Suprapubic skin (tissue), 4 donors: Measurements from ENCODE around the gene SMG6. TPM values are rescaled to one million over a fixed set of nuclear protein-coding genes. Genes with fewer than 3 reads are reported as not detected.

Source experiments
- DNase-seq, 2 donors: peaks; one replicate each; pipeline ENCODE4 v3.0.0-alpha.2; 2019; ENCODE audit warnings: low spot score in 2 of 2
- H3K27ac ChIP-seq: fragments of 200-600 bp; sonication (generic); one replicate; pipeline ENCODE4 v1.5.1; 2019
- H3K27me3 ChIP-seq: fragments of 200-600 bp; sonication (generic); one replicate; pipeline ENCODE4 v1.5.1; 2019
- H3K36me3 ChIP-seq: fragments of 200-600 bp; sonication (generic); one replicate; pipeline ENCODE4 v1.5.1; 2019
- H3K4me1 ChIP-seq: fragments of 200-600 bp; sonication (generic); one replicate; pipeline ENCODE4 v1.5.1; 2019
- H3K4me3 ChIP-seq: fragments of 200-600 bp; sonication (generic); one replicate; pipeline ENCODE4 v1.5.1; 2019; ENCODE audit warnings: mild to moderate bottlenecking
- H3K9me3 ChIP-seq: fragments of 200-600 bp; sonication (generic); one replicate; pipeline ENCODE4 v1.5.1; 2019
- CTCF ChIP-seq, 2 donors: fragments of 200-600 bp in 1 of 2; fragments of 450-650 bp in 1 of 2; sonication (generic) in 1 of 2; IDR thresholded peaks; one replicate each; pipeline ENCODE4 v1.5.1; 2016 to 2019; ENCODE audit warnings: antibody characterized with exemption in 2 of 2, mild to moderate bottlenecking in 1 of 2, moderate library complexity in 1 of 2
- EP300 ChIP-seq: sonication (generic); formaldehyde crosslinking; IDR thresholded peaks from one replicate; pipeline ENCODE4 v1.6.1; 2017; ENCODE audit warnings: antibody characterized with exemption
- POLR2A ChIP-seq, 2 donors: fragments of 450-650 bp; IDR thresholded peaks; one replicate each; pipeline ENCODE4 v1.6.1; 2017; ENCODE audit warnings: antibody characterized with exemption in 2 of 2, mild to moderate bottlenecking in 2 of 2, moderate library complexity in 2 of 2
- POLR2AphosphoS5 ChIP-seq, 3 donors: sonication (generic); formaldehyde crosslinking; IDR thresholded peaks; one replicate each; pipeline ENCODE4 v1.6.1; 2017; ENCODE audit warnings: antibody characterized with exemption in 3 of 3
- WGBS: methylation state at CpG from one replicate; pipeline ENCODE4 v1.1.5; 2018; 5-methylcytosine and 5-hydroxymethylcytosine counted together
- total RNA-seq, 4 donors: library from RNA; depleted of rRNA; stranded (reverse); fragments of >200 nt; gene quantifications; one replicate each; pipeline ENCODE4 v1.1.0, GENCODE V29; 2016

Gene SMG6
- total RNA-seq, 4 donors from 2014 or later: 29.6 to 58.6 (median 45.5) TPM

GRCh38 chr17:2085648-2085949, 218.0 kb downstream of the SMG6 start:
- DNase-seq: peak in 1 of 2 donors; percentile 77
- TF ChIP-seq POLR2AphosphoS5 (IDR thresholded peaks at IDR 0.05) (peak in 1 of 3 donors; percentile 12), POLR2A (IDR thresholded peaks at IDR 0.05) (no peak), CTCF (IDR thresholded peaks at IDR 0.05) (no peak)
- no peaks in the 10 kb centered on the region for H3K27me3 ChIP-seq
- no peaks in the 10 kb centered on the region for H3K9me3 ChIP-seq
- H3K4me1 ChIP-seq: peaks cover 84% of the 10 kb centered on the region
- peaks cover 20% of the 10 kb centered on the region for H3K36me3 ChIP-seq
- peak overlapping the region; percentile 77 for H3K27ac ChIP-seq
- H3K4me3 ChIP-seq: no peak overlapping the region
- 47% methylated on average over 5 of the region's 5 CpGs for WGBS

- Histone ChIP-seq H3K36me3 (peaks cover 26% of the 10 kb centered on the region), H3K4me1 (peaks cover 78% of the 10 kb centered on the region), H3K9me3 (no peaks in the 10 kb centered on the region), H3K27ac (peak overlapping the region; percentile 77), H3K4me3 (no peak overlapping the region), H3K27me3 (no peaks in the 10 kb centered on the region)
- WGBS: 38% methylated on average over 13 of the region's 13 CpGs
- peak in 1 of 2 donors; percentile 85 for DNase-seq
- TF ChIP-seq POLR2A (IDR thresholded peaks at IDR 0.05) (no peak), POLR2AphosphoS5 (IDR thresholded peaks at IDR 0.05) (peak in 1 of 3 donors; percentile 62)
Measured at GRCh38 chr17:2084766-2085647, 218.6 kb downstream of the SMG6 start.

GRCh38 chr17:2084036-2084765, 219.4 kb downstream of the SMG6 start:
- Histone ChIP-seq H3K9me3 (no peaks in the 10 kb centered on the region), H3K36me3 (peaks cover 34% of the 10 kb centered on the region), H3K27ac (peak overlapping the region; percentile 77), H3K27me3 (no peaks in the 10 kb centered on the region), H3K4me3 (no peak overlapping the region), H3K4me1 (peaks cover 71% of the 10 kb centered on the region)
- peak in 1 of 2 donors; percentile 83 for DNase-seq
- TF ChIP-seq POLR2AphosphoS5 (IDR thresholded peaks at IDR 0.05) (peak in 1 of 3 donors; percentile 49), EP300 (no peak)
- WGBS: 34% methylated on average over 6 of the region's 8 CpGs

- TF ChIP-seq CTCF (IDR thresholded peaks at IDR 0.05) (no peak), POLR2AphosphoS5 (IDR thresholded peaks at IDR 0.05) (no peak), POLR2A (IDR thresholded peaks at IDR 0.05) (no peak), EP300 (no peak)
- no peaks in the 10 kb centered on the region for H3K9me3 ChIP-seq
- WGBS: 60% methylated on average over 7 of the region's 7 CpGs
- DNase-seq: no peak
- peak overlapping the region; percentile 77 for H3K27ac ChIP-seq
- peaks cover 39% of the 10 kb centered on the region for H3K36me3 ChIP-seq
- H3K4me3 ChIP-seq: no peak overlapping the region
- peaks cover 65% of the 10 kb centered on the region for H3K4me1 ChIP-seq
- no peaks in the 10 kb centered on the region for H3K27me3 ChIP-seq
Measured at GRCh38 chr17:2083613-2084035, 220.0 kb downstream of the SMG6 start.

GRCh38 chr17:2082003-2082781, 221.4 kb downstream of the SMG6 start:
- Histone ChIP-seq H3K4me1 (peaks cover 51% of the 10 kb centered on the region), H3K27me3 (no peaks in the 10 kb centered on the region), H3K9me3 (no peaks in the 10 kb centered on the region), H3K36me3 (peaks cover 47% of the 10 kb centered on the region), H3K27ac (no peak overlapping the region), H3K4me3 (no peak overlapping the region)
- WGBS: 71% methylated on average over 9 of the region's 9 CpGs
- TF ChIP-seq CTCF (IDR thresholded peaks at IDR 0.05): no peak
- TF ChIP-seq EP300: no peak
- no peak for TF ChIP-seq POLR2AphosphoS5 (IDR thresholded peaks at IDR 0.05)
- TF ChIP-seq POLR2A (IDR thresholded peaks at IDR 0.05): no peak
- no peak for DNase-seq
